KOPT-K1 (cell line): ENCODE measurements around the gene TIMM13.
"Not testable (repeated sequence)": the region's sequence is repeated elsewhere in the genome, so short reads cannot be mapped to it uniquely, and the experiment has no call there.

Experiments used
- H3K27ac ChIP-seq: fragments of 200-600 bp; sonication (generic); 2 replicates; pipeline ENCODE4 v1.5.1; 2016; ENCODE audit warnings: antibody characterized with exemption, mild to moderate bottlenecking, low read depth, low read length; ENCODE audit not compliant: poor library complexity, severe bottlenecking
- H3K36me3 ChIP-seq: fragments of 200-600 bp; sonication (generic); 2 replicates; pipeline ENCODE4 v1.5.1; 2017; ENCODE audit warnings: antibody characterized with exemption, mild to moderate bottlenecking, low read length, moderate library complexity; ENCODE audit not compliant: insufficient read depth
- H3K9me3 ChIP-seq: fragments of 200-600 bp; sonication (generic); 2 replicates; pipeline ENCODE4 v1.5.1; 2017; ENCODE audit warnings: antibody characterized with exemption, low read length, mild to moderate bottlenecking; ENCODE audit not compliant: insufficient read depth, poor library complexity, severe bottlenecking

The TIMM13 gene

GRCh38 chr19:2415281-2415972 is 12.0 kb downstream of the TIMM13 start:
- Histone ChIP-seq H3K9me3 (no peaks in the 10 kb centered on the region), H3K36me3 (peaks cover 13% of the 10 kb centered on the region; the same call in 1 of the 2 replicates), H3K27ac (no peak overlapping the region)

- H3K27ac ChIP-seq: no peak overlapping the region
- no peaks in the 10 kb centered on the region for H3K9me3 ChIP-seq
- H3K36me3 ChIP-seq: peaks cover 13% of the 10 kb centered on the region; the same call in 1 of the 2 replicates
Observed at GRCh38 chr19:2413629-2414028, 13.8 kb downstream of the TIMM13 start.

GRCh38 chr19:2413159-2413558 is 14.2 kb downstream of the TIMM13 start:
- Histone ChIP-seq H3K36me3 (peaks cover 13% of the 10 kb centered on the region; the same call in 1 of the 2 replicates), H3K27ac (no peak overlapping the region), H3K9me3 (no peaks in the 10 kb centered on the region)

DNA sequence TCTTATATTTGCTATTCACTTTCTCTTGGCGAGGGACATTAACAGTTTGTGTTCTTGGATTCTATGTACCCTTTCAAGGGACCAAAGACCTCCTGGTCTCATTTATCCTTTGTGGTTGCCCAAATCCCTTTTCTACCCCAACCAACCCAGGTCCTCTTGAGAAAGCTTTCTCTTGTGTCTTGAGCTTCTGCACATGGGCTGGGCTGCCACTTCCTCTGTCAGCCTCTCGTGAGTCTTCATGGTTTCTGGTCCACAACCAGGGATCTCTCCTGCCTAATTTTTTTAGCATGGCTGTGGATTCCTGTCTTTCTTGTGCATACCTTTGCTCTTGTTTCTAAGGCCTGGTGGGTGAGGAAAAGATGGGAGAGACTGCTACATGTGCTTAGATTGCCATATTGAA is 14.9 kb downstream of the TIMM13 start:
- H3K27ac ChIP-seq: no peak overlapping the region
- peaks cover 9% of the 10 kb centered on the region; the same call in 1 of the 2 replicates for H3K36me3 ChIP-seq
- H3K9me3 ChIP-seq: no peaks in the 10 kb centered on the region

DNA sequence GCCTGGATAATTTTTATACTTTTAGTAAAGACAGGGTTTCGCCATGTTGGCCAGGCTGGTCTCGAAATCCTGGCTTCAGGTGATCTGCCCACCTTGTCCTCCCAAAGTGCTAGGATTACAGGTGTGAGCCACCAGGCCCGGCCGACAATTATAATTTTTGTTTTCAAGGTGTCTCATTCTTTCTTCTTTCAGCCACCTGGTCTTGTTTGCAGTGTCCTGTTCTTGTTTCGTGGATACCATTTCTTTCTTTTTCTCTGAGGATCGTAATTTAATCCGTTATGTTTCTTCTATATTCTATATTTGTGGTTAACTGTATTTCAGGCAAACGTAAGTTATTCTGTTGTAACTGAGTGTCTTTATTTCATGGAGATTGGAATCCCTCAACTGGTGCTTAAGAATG is 15.7 kb downstream of the TIMM13 start:
- Histone ChIP-seq H3K27ac (no peak overlapping the region), H3K36me3 (peaks cover 5% of the 10 kb centered on the region; the same call in 1 of the 2 replicates), H3K9me3 (no peaks in the 10 kb centered on the region)

DNA sequence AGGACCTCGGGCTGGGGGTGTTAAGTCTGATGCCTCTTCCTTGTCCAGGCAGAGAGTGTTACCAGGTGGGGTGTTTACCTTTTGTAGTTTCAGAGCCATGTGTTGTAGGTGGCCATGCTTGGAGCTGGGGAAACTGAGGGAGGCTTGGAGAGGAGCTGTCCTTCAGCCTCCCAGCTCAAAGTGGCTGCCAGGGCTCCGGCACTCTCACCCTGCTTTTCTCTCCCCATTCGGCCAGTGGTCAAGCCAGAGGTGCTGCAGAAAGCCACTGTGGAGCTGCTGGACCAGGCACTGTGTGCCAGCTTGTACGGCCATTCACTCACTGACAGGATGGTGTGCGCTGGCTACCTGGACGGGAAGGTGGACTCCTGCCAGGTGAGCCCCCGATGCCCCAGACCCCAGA is 17.4 kb downstream of the TIMM13 start:
- Histone ChIP-seq H3K36me3 (no peaks in the 10 kb centered on the region), H3K27ac (no peak overlapping the region), H3K9me3 (no peaks in the 10 kb centered on the region)

- no peak overlapping the region for H3K27ac ChIP-seq
- no peaks in the 10 kb centered on the region for H3K9me3 ChIP-seq
Observed at GRCh38 chr19:2409352-2409912, 18.0 kb downstream of the TIMM13 start.

GRCh38 chr19:2408247-2408646 is 19.1 kb downstream of the TIMM13 start:
- no peak overlapping the region for H3K27ac ChIP-seq
- H3K36me3 ChIP-seq: no peaks in the 10 kb centered on the region
- no peaks in the 10 kb centered on the region for H3K9me3 ChIP-seq

More at GRCh38 chr19:2409352-2409912, 18.0 kb downstream of the TIMM13 start:
- no peaks in the 10 kb centered on the region for H3K36me3 ChIP-seq

DNA sequence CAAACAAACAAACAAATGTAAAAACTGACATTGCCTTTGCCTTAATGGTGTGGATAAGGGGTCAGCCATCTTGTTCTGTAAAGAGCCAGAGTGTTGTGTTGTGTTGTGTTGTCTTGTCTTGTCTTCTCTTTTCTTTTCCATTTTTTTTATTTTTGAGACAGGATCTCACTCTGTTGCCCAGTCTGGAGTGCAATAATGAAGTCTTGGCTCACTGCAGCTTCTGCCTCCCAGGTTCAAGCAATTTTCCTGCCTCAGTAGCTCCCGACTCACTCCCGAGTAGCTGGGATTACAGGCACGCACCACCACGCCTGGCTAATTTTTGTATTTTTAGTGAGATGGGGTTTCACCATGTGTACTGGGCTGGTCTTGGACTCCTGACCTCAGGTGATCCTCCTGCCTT is 27.8 kb downstream of the TIMM13 start:
- no peaks in the 10 kb centered on the region for H3K9me3 ChIP-seq
- H3K36me3 ChIP-seq: no peaks in the 10 kb centered on the region
- H3K27ac ChIP-seq: no peak overlapping the region

GRCh38 chr19:2398735-2399305 is 28.6 kb downstream of the TIMM13 start:
- Histone ChIP-seq H3K27ac (no peak overlapping the region), H3K9me3 (no peaks in the 10 kb centered on the region), H3K36me3 (no peaks in the 10 kb centered on the region)

DNA sequence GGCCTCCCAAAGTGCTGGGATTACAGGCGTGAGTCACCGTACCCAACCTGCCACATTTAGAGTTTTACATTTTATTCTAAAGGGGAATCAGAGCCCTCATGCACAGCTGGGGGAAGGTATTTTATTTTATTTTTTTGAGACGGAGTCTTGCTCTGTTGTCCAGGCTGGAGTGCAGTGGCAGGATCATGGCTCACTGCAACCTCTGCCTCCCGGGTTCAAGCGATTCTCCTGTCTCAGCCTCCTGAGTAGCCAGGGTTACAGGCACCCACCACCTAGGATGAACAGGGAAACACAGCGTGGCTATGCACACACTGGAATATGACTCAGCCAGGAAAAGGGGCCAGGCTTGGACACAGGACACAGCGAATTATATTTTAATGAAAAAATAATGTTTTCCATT is 30.2 kb downstream of the TIMM13 start:
- not testable (repeated sequence) for H3K27ac ChIP-seq, H3K9me3 ChIP-seq, H3K36me3 ChIP-seq

- H3K27ac ChIP-seq: peak overlapping the region; percentile 28
- H3K36me3 ChIP-seq, H3K9me3 ChIP-seq: not testable (repeated sequence)
Observed at GRCh38 chr19:2395293-2395829, 32.0 kb downstream of the TIMM13 start.

DNA sequence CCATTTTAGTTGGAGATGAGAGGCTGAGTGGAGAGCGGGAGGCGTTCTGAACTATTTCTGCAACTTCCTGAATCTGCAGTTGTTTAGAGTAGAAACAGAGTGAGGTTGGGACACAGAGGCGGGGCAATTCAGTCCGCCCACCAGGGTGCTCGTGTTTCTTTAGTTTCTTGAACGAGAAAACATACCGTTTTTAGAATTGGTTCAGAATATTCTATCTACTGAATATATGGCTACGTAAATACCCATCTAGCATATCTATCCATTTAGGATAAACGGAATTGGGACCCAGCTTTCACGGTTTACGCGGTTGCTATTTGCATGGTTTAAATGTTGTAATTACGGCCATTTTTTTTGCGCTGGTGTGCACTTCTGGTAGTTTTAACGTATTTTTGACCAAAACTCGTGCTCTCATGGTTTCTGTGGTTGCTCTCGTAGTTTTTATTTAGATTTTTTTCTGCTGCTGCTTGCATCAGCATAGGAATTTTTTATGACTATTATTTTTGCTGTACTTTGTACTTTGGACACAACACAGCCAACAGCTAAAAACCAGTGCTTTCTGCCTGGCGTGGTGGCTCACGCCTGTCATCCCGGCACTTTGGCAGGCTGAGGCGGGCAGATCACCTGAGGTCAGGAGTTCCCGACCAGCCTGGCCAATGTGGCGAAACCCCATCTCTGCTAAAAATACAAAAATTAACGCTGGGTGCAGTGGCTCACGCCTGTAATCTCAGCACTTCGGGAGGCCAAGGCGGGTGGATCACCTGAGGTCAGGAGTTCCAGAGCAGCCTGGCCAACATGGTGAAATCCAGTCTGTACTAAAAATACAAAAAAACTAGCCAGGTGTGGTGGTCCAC is 32.7 kb downstream of the TIMM13 start:
- Histone ChIP-seq H3K36me3 (no peaks in the 10 kb centered on the region), H3K27ac (peak overlapping the region; percentile 28), H3K9me3 (no peaks in the 10 kb centered on the region)

DNA sequence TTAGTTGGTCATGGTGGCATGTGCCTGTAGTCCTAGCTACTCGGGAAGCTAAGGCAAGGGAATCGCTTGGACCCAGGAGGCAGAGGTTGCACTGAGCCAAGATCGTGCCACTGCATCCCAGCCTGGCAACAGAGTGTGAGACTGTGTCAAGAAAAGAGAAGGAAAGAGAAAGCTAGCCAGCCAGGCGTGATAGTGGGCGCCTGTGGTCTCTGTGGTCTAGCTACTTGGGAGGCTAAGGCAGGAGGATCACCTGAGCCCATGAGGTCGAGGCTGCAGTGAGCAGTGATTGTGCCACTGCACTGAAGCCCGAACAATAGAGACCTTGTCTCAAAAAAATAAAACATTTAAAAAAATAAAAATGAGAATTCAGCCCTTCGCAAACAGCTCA is 33.3 kb downstream of the TIMM13 start:
- H3K27ac ChIP-seq: peak overlapping the region; percentile 28
- H3K36me3 ChIP-seq: no peaks in the 10 kb centered on the region
- no peaks in the 10 kb centered on the region for H3K9me3 ChIP-seq

DNA sequence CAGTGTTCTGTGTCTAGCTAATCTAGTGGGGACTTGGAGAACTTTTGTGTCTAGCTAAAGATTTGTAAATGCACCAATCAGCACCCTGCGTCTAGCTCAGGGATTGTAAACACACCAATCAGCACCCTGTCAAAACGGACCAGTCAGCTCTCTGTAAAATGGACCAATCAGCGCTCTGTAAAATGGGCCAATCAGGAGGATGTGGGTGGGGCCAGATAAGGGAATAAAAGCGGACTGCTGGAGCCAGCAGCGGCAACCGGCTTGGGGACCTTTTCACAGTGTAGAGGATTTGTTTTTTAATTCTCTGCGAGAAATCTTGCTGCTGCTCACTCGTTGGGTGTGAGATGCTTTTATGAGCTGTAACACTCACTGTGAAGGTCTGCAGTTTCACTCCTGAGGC is 34.5 kb downstream of the TIMM13 start:
- not testable (repeated sequence) for H3K36me3 ChIP-seq, H3K27ac ChIP-seq, H3K9me3 ChIP-seq
